GM12878 (cell line): ENCODE results near the gene ADCY2. TPM values are rescaled to one million over a fixed set of nuclear protein-coding genes. Genes with fewer than 3 reads are reported as not detected.

ENCODE experiments used
- ATAC-seq: fragments of 200-7000 bp; cut with Tn5 transposase; 3 replicates; pipeline ENCODE4 v1.9.1; 2020; ENCODE audit warnings: mild to moderate bottlenecking, moderate library complexity
- BruUV-seq: library from RNA; stranded (reverse); fragments of 400-500 nt; replicated peaks from 2 replicates; lab custom pipeline; 2021; lab: Mats Ljungman, UMichigan
- CTCF ChIA-PET: fragments of 300-600 bp; sonication (Branson Sonifier 250); formaldehyde crosslinking; extraction: SDS; loops from one replicate; lab custom pipeline; 2021; ENCODE audit warnings: inconsistent platforms; lab: Yijun Ruan, JAX
- POLR2A ChIA-PET: fragments of 350-600 bp; formaldehyde crosslinking; extraction: SDS; loops from one replicate; lab custom pipeline; 2021; ENCODE audit warnings: inconsistent platforms; lab: Charles Lee
- RAD21 ChIA-PET: fragments of 300-600 bp; sonication (Branson Sonifier 250); formaldehyde crosslinking; loops from one replicate; lab custom pipeline; 2023; ENCODE audit warnings: antibody characterized with exemption; ENCODE audit not compliant: unreplicated experiment; lab: Charles Lee
- SMC1A ChIA-PET: fragments of 300-600 bp; sonication (Branson Sonifier 250); formaldehyde crosslinking; loops from one replicate; lab custom pipeline; 2023; ENCODE audit not compliant: unreplicated experiment, uncharacterized antibody; lab: Charles Lee
- DNase-seq: peaks from one replicate; pipeline ENCODE4 v3.0.0-alpha.2; 2011; ENCODE audit warnings: low read depth, low spot score
- FAIRE-seq: peaks from 3 replicates; lab custom pipeline; 2011; peaks lifted over from hg19 to GRCh38; lab: Jason Lieb, UNC
- H2AFZ ChIP-seq: 2 replicates; pipeline ENCODE4 v1.6.0; 2011; ENCODE audit warnings: low read depth, low read length, control low read depth; ENCODE audit not compliant: control insufficient read depth
- H3K27ac ChIP-seq: 2 replicates; pipeline ENCODE4 v1.5.1; 2011; ENCODE audit warnings: control low read depth; ENCODE audit not compliant: control insufficient read depth, insufficient read depth
- H3K27me3 ChIP-seq, 2 experiments: replicated peaks in 1 of 2; 2 replicates each; pipeline versions ENCODE4 v1.6.0 to v1.6.1; 2011; ENCODE audit warnings: low read length in 1 of 2; ENCODE audit not compliant: control insufficient read depth in 2 of 2, insufficient read depth in 2 of 2
- H3K36me3 ChIP-seq, 2 experiments: 2 replicates each; pipeline ENCODE4 v1.5.1; 2011; ENCODE audit warnings: low read length in 1 of 2; ENCODE audit not compliant: control insufficient read depth in 2 of 2, insufficient read depth in 2 of 2
- H3K4me1 ChIP-seq: 2 replicates; pipeline ENCODE4 v1.6.1; 2011; ENCODE audit warnings: mild to moderate bottlenecking, low read length, moderate library complexity, mixed read lengths; ENCODE audit not compliant: control insufficient read depth, insufficient read depth
- H3K4me2 ChIP-seq: 2 replicates; pipeline ENCODE4 v1.6.0; 2011; ENCODE audit warnings: control low read depth; ENCODE audit not compliant: control insufficient read depth, insufficient read depth
- H3K4me3 ChIP-seq: fragments of 200-600 bp; sonication (generic); 2 replicates; pipeline ENCODE4 v1.5.1; 2016
- H3K79me2 ChIP-seq: 2 replicates; pipeline ENCODE4 v1.6.0; 2011; ENCODE audit warnings: low read length; ENCODE audit not compliant: control insufficient read depth, insufficient read depth
- H3K9ac ChIP-seq: 2 replicates; pipeline ENCODE4 v1.8.0; 2011; ENCODE audit warnings: low read length, control low read depth, mixed read lengths; ENCODE audit not compliant: control insufficient read depth, insufficient read depth
- H3K9me3 ChIP-seq: replicated peaks from 3 replicates; pipeline ENCODE4 v1.5.1; 2011; ENCODE audit warnings: mild to moderate bottlenecking, low read length; ENCODE audit not compliant: control insufficient read depth, insufficient read depth
- H4K20me1 ChIP-seq: 2 replicates; pipeline ENCODE4 v1.6.0; 2011; ENCODE audit not compliant: control insufficient read depth, insufficient read depth
- BCL11A ChIP-seq: IDR thresholded peaks from 2 replicates; pipeline ENCODE4 v1.6.1; 2011; ENCODE audit warnings: low read depth, low read length
- ETV6 ChIP-seq, 2 experiments: fragments of 450-650 bp in 1 of 2; IDR thresholded peaks in 1 of 2; conservative IDR thresholded peaks in 1 of 2; 2 replicates each; pipeline ENCODE4 v1.6.1; 2014; ENCODE audit warnings: antibody characterized with exemption in 1 of 2, borderline replicate concordance in 1 of 2, low read depth in 1 of 2, mild to moderate bottlenecking in 1 of 2, moderate library complexity in 1 of 2
- HDAC2 ChIP-seq: fragments of 200-600 bp; sonication (generic); IDR thresholded peaks from 2 replicates; pipeline ENCODE4 v1.6.1; 2017
- MXI1 ChIP-seq: fragments of 150-350 bp; IDR thresholded peaks from 2 replicates; pipeline ENCODE4 v1.6.1; 2011; ENCODE audit warnings: low read depth, mild to moderate bottlenecking, inconsistent platforms, low read length, improper control_type of control experiment
- MYC ChIP-seq: IDR thresholded peaks from 2 replicates; pipeline ENCODE4 v1.6.1; 2011; ENCODE audit warnings: mild to moderate bottlenecking, low read length, moderate library complexity, inconsistent platforms; ENCODE audit not compliant: insufficient read depth, insufficient replicate concordance, insufficient read length, severe bottlenecking
- NFIC ChIP-seq: IDR thresholded peaks from 2 replicates; pipeline ENCODE4 v1.6.1; 2012; ENCODE audit warnings: low read depth, mild to moderate bottlenecking, inconsistent platforms, low read length, moderate library complexity
- NFYA ChIP-seq: IDR thresholded peaks from 2 replicates; pipeline ENCODE4 v1.6.1; 2011; ENCODE audit warnings: low read depth, mild to moderate bottlenecking, low read length, improper control_type of control experiment, borderline replicate concordance
- RAD21 ChIP-seq: IDR thresholded peaks from 2 replicates; pipeline ENCODE4 v1.6.1; 2011; ENCODE audit warnings: mild to moderate bottlenecking, low read depth, low read length, moderate library complexity; ENCODE audit not compliant: insufficient read depth
- RBBP5 ChIP-seq: fragments of 200-600 bp; sonication (generic); conservative IDR thresholded peaks from 2 replicates; pipeline ENCODE4 v1.6.1; 2016
- REST ChIP-seq: IDR thresholded peaks from 2 replicates; pipeline ENCODE4 v1.6.1; 2012; ENCODE audit warnings: mild to moderate bottlenecking, low read depth, low read length
- RFX5 ChIP-seq: IDR thresholded peaks from 2 replicates; pipeline ENCODE4 v1.6.1; 2011; ENCODE audit warnings: low read depth, low read length, improper control_type of control experiment
- USF1 ChIP-seq: IDR thresholded peaks from 2 replicates; pipeline ENCODE4 v1.6.1; 2011; ENCODE audit warnings: borderline replicate concordance, low read depth, mild to moderate bottlenecking, moderate library complexity, mixed read lengths, low read length; ENCODE audit not compliant: insufficient read depth; ENCODE audit errors: extremely low read length
- YY1 ChIP-seq: IDR thresholded peaks from 2 replicates; pipeline ENCODE4 v1.6.1; 2011; ENCODE audit warnings: low read depth, mild to moderate bottlenecking, low read length
- ZBTB33 ChIP-seq: fragments of 450-650 bp; IDR thresholded peaks from 2 replicates; pipeline ENCODE4 v1.6.1; 2017; ENCODE audit warnings: mild to moderate bottlenecking
- ZNF207 ChIP-seq: fragments of 450-650 bp; IDR thresholded peaks from 2 replicates; pipeline ENCODE4 v1.6.1; 2014; ENCODE audit warnings: antibody characterized with exemption, mild to moderate bottlenecking, borderline replicate concordance
- ZNF384 ChIP-seq: IDR thresholded peaks from 2 replicates; pipeline ENCODE4 v1.6.1; 2012; ENCODE audit warnings: low read depth, mild to moderate bottlenecking, low read length, improper control_type of control experiment, borderline replicate concordance
- WGBS: methylation state at CpG from one replicate; pipeline ENCODE4 v1.1.6; 2016; ENCODE audit warnings: low lambda C conversion rate; ENCODE audit not compliant: insufficient replicate concordance, insufficient coverage; ENCODE audit errors: missing lambda C conversion rate; 5-methylcytosine and 5-hydroxymethylcytosine counted together
- in situ Hi-C: fragments of 300-500 bp; cut with MboI; formaldehyde crosslinking; loops from 9 replicates; pipeline ENCODE4 v1.14.3; 2018; ENCODE audit warnings: mixed read lengths
- intact Hi-C: fragments of 100-400 bp; cut with micrococcal nuclease; formaldehyde crosslinking; loops from one replicate; pipeline ENCODE4 v1.14.2; 2022; ENCODE audit not compliant: unreplicated experiment
- polyA plus RNA-seq, 11 experiments: library from polyadenylated mRNA; depleted of rRNA in 4 of 11; unstranded in 6 of 11; stranded (reverse) in 5 of 11; fragments of >200 nt; fragmentation: Nextera tagmentation in 4 of 11; fragmentation: Illumina TruSeq in 1 of 11; extraction: Ambion mirVana in 4 of 11; extraction: Trizol in 1 of 11; gene quantifications; 1 replicate in 1 of 11; 2 replicates in 10 of 11; pipeline versions ENCODE4 v1.2.1 to v1.2.3, GENCODE V29; 2011 to 2016; ENCODE audit warnings: inconsistent platforms in 2 of 11, missing spikeins in 2 of 11, low read depth in 1 of 11
- total RNA-seq, 4 experiments: library from RNA; depleted of rRNA in 3 of 4; stranded (reverse); fragments of >200 nt in 3 of 4; fragmentation: Illumina TruSeq in 1 of 4; extraction: Trizol in 1 of 4; gene quantifications; 2 replicates each; pipeline versions ENCODE4 v1.2.1 to v1.2.3, GENCODE V29; 2013 to 2021

Gene ADCY2
- total and polyA plus RNA-seq, 10 of the 15 experiments (the other 5 are each of a cell fraction or from before 2014, with no cell fraction given) = 0.07 to 0.26 TPM; not detected in 8

- H3K36me3 ChIP-seq = no peaks in the 10 kb centered on the region
- ATAC-seq (no peak), DNase-seq (no peak), FAIRE-seq (no peak)
- 30% methylated on average over 6 of the region's 6 CpGs for WGBS
- H3K27me3 ChIP-seq = no peaks in the 10 kb centered on the region
- no peak overlapping the region for H3K4me3 ChIP-seq
- CTCF ChIA-PET = no interaction called here
- H3K9me3 ChIP-seq = no peaks in the 10 kb centered on the region
- no peak overlapping the region for H3K4me2 ChIP-seq
- no peaks in the 10 kb centered on the region for H4K20me1 ChIP-seq
- SMC1A ChIA-PET = no interaction called here
- no peaks in the 10 kb centered on the region for H3K79me2 ChIP-seq
- RAD21 ChIA-PET = no interaction called here
- no TSS peak for BruUV-seq
- no peak overlapping the region for H3K27ac ChIP-seq
- in situ Hi-C loops (no loop called here), intact Hi-C loops (no loop called here)
- H3K4me1 ChIP-seq = no peaks in the 10 kb centered on the region
- no peak overlapping the region for H2AFZ ChIP-seq
- POLR2A ChIA-PET = no interaction called here
- H3K9ac ChIP-seq = no peak overlapping the region
- no peak for TF ChIP-seq MYC
- no peak for TF ChIP-seq ZBTB33
- TF ChIP-seq ZNF384 = no peak
- no peak for TF ChIP-seq YY1
- TF ChIP-seq USF1 = no peak
- no peak for TF ChIP-seq NFIC
- no peak for TF ChIP-seq RFX5
- no peak for TF ChIP-seq ETV6 (conservative IDR thresholded peaks at IDR 0.05 in 1 of 2, IDR thresholded peaks at IDR 0.05 in 1 of 2; ENCODE audit: borderline replicate concordance in 1 of 2, low read depth in 1 of 2)
- TF ChIP-seq HDAC2 = no peak
- TF ChIP-seq REST = no peak
- TF ChIP-seq RAD21 = no peak
- no peak for TF ChIP-seq BCL11A
- no peak for TF ChIP-seq MXI1
- TF ChIP-seq RBBP5 = no peak
- no peak for TF ChIP-seq ZNF207
- no peak for TF ChIP-seq NFYA
These were observed 48.6 kb upstream of the ADCY2 start for GRCh38 chr5:7347377-7347776.
